Vagina (tissue), 2 donors: ENCODE data around the gene KIF5A.

Experiments
- POLR2AphosphoS5 ChIP-seq, 2 donors: sonication (generic); formaldehyde crosslinking; IDR thresholded peaks; one replicate each; pipeline ENCODE4 v1.9.0; 2017; ENCODE audit warnings: antibody characterized with exemption in 2 of 2, mild to moderate bottlenecking in 2 of 2, low read depth in 1 of 2; ENCODE audit not compliant: insufficient read depth in 1 of 2
- TF ChIP-seq, protein P1 (sequence below), 3 experiments: fragments of 450-650 bp in 2 of 3; fragments of 200-600 bp in 1 of 3; sonication (generic) in 1 of 3; IDR thresholded peaks; one replicate each; pipeline ENCODE4 v1.5.1; 2017 to 2019; ENCODE audit warnings: antibody characterized with exemption in 3 of 3, mild to moderate bottlenecking in 2 of 3, moderate library complexity in 2 of 3

GRCh38 chr12:57511588-57512325, 38.1 kb upstream of the KIF5A start:
- TF ChIP-seq POLR2AphosphoS5 (IDR thresholded peaks at IDR 0.05; ENCODE audit: insufficient read depth in 1 of 2, low read depth in 1 of 2), result no peak
- TF ChIP-seq, protein P1, sequence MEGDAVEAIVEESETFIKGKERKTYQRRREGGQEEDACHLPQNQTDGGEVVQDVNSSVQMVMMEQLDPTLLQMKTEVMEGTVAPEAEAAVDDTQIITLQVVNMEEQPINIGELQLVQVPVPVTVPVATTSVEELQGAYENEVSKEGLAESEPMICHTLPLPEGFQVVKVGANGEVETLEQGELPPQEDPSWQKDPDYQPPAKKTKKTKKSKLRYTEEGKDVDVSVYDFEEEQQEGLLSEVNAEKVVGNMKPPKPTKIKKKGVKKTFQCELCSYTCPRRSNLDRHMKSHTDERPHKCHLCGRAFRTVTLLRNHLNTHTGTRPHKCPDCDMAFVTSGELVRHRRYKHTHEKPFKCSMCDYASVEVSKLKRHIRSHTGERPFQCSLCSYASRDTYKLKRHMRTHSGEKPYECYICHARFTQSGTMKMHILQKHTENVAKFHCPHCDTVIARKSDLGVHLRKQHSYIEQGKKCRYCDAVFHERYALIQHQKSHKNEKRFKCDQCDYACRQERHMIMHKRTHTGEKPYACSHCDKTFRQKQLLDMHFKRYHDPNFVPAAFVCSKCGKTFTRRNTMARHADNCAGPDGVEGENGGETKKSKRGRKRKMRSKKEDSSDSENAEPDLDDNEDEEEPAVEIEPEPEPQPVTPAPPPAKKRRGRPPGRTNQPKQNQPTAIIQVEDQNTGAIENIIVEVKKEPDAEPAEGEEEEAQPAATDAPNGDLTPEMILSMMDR (IDR thresholded peaks at IDR 0.05), result no peak
